ENCODE measurements around the gene CEP68.
"Not testable (repeated sequence)": the region's sequence is repeated elsewhere in the genome, so short reads cannot be mapped to it uniquely, and the experiment has no call there.

The CEP68 gene, protein sequence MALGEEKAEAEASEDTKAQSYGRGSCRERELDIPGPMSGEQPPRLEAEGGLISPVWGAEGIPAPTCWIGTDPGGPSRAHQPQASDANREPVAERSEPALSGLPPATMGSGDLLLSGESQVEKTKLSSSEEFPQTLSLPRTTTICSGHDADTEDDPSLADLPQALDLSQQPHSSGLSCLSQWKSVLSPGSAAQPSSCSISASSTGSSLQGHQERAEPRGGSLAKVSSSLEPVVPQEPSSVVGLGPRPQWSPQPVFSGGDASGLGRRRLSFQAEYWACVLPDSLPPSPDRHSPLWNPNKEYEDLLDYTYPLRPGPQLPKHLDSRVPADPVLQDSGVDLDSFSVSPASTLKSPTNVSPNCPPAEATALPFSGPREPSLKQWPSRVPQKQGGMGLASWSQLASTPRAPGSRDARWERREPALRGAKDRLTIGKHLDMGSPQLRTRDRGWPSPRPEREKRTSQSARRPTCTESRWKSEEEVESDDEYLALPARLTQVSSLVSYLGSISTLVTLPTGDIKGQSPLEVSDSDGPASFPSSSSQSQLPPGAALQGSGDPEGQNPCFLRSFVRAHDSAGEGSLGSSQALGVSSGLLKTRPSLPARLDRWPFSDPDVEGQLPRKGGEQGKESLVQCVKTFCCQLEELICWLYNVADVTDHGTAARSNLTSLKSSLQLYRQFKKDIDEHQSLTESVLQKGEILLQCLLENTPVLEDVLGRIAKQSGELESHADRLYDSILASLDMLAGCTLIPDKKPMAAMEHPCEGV

DNA sequence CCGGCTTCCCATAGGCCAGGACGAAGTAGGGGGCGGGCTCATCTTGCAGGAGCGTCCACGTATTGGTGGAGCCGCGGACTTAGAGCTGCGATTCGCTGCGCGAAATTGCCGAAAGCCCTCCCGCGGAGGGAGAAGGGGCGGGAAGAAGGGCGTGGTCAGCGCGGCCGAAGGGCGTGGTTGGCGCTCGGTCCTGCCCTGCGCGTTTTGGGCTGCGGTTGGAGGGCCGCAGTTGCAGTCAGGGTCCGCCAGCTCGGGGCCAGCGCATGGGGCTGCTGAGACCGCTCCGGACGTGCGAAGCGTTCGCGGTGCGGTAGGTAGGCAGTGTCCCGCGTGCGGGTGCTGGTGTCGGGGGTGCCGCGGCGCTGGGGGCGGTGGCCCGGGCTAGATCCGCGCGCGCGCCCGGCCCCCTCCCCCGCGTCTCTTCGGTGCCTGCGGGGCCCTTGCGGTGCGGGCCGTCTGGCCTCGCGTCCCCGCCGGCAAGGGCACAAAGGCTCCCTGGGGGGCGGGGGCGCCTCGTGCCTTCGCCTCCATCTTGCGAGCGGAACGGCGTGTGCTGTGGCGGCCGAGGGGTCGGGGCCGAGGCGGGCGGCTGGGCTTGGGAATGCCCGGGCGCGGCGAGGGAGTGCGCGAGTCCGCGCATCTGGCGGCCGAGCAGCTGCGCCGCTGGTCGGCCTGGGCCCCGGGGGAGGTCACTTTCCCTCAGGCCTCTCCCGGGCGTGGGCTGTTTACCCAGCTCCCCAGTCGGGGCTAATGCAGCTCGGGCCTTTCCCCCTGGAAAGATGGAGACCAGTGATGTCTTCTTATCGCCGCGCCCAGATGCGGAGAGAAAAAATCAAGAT is at the start of gene CEP68:
CEP68 (plus strand) TSS at position 202 of the 839 bp plus-strand sequence. CDS start 13,029 bp downstream, outside the sequence.
- Histone ChIP-seq H3K4me3 (peak within 1 kb of the TSS; percentile 91), H3K4me2 (peak within 1 kb of the TSS; percentile 95), H3K9me3 (peaks cover 9% of the 10 kb centered on the region), H3K9ac (peak within 1 kb of the TSS; percentile 95), H3K27me3 (no peaks in the 10 kb centered on the region), H4K20me1 (peaks cover 41% of the 10 kb centered on the region), H3K27ac (peak within 1 kb of the TSS; percentile 92), H3K36me3 (peaks cover 9% of the 10 kb centered on the region), H3K4me1 (peaks cover 80% of the 10 kb centered on the region)
- no peak for TF ChIP-seq Cebpa-rat (IDR thresholded peaks at IDR 0.05)

DNA sequence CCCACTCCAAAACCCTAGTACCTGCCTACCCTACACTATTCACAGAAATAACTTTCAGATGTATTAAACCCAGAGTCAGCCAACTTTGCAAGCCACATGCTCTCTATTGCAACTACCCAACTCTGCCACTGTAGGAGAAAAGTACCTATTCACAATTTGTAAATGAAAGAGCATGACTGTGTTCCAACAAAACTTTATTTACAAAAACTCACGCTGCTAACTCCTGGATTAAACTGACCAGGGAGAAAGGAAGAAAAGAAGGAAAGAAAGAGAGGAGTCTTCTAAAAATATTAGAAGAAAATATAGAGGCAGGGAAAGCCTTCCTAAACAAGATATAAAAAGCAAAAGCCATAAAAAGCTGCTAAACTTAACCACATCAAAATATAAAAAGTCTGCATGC is 42.4 kb upstream of the CEP68 start:
- H3K4me1 ChIP-seq: peaks cover 25% of the 10 kb centered on the region
- H4K20me1 ChIP-seq: no peaks in the 10 kb centered on the region
- H3K27me3 ChIP-seq: no peaks in the 10 kb centered on the region
- H3K9ac ChIP-seq: no peak overlapping the region
- no peak overlapping the region for H3K4me3 ChIP-seq
- no peaks in the 10 kb centered on the region for H3K9me3 ChIP-seq
- no peak overlapping the region for H3K27ac ChIP-seq
- peaks cover 84% of the 10 kb centered on the region for H3K36me3 ChIP-seq
- H3K4me2 ChIP-seq: no peak overlapping the region
- TF ChIP-seq Cebpa-rat (IDR thresholded peaks at IDR 0.05): no peak

DNA sequence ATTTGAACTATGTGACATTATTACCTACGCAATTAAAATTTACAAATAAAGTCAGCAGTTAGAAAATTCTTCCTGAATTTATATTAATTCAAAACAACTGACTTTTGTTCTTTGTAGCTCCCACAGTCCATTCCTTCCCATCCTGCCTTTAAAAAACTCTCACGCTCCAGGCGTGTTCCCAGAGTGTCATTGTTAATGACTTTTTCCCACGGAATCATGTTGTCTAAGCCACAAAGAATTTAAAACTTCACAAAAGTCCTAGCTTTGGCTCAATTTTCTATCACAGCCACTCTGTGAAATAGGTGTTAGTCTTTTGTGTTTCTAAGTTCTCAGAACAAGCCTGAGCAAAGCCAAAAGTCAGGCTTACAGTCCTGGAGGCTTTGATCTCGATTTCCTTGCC is 40.5 kb upstream of the CEP68 start:
- TF ChIP-seq Cebpa-rat (IDR thresholded peaks at IDR 0.05): no peak
- no peak overlapping the region for H3K27ac ChIP-seq
- no peak overlapping the region for H3K4me3 ChIP-seq
- H3K4me2 ChIP-seq: no peak overlapping the region
- no peaks in the 10 kb centered on the region for H3K9me3 ChIP-seq
- H3K36me3 ChIP-seq: peaks cover 87% of the 10 kb centered on the region
- no peak overlapping the region for H3K9ac ChIP-seq
- H3K27me3 ChIP-seq: no peaks in the 10 kb centered on the region
- no peaks in the 10 kb centered on the region for H4K20me1 ChIP-seq
- H3K4me1 ChIP-seq: peaks cover 27% of the 10 kb centered on the region

DNA sequence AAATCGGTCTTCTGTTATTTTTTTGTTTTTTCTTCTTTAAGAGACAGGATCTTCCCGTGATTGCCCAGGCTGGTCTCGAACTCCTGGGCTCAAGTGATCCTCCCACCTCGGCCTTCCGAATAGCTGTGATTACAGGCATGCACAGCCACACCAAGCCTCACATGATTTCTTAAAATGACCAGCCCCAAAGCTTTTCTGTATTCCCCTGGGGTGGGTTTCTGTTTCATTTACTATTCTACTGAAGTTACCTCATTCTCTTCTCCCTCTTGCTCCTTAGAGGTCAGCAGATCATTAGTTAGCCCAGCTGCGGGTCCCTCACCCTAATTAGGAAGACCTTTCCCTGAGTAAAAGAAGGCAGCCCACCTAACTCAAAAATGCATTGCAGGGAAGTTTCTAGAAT is 39.4 kb upstream of the CEP68 start:
- Histone ChIP-seq H3K27me3 (no peaks in the 10 kb centered on the region), H3K9ac (no peak overlapping the region), H4K20me1 (no peaks in the 10 kb centered on the region), H3K9me3 (no peaks in the 10 kb centered on the region), H3K4me1 (peaks cover 27% of the 10 kb centered on the region), H3K4me3 (no peak overlapping the region), H3K4me2 (peak overlapping the region; percentile 71), H3K36me3 (peaks cover 87% of the 10 kb centered on the region), H3K27ac (peak overlapping the region; percentile 55; the same call in 1 of the 2 replicates)
- TF ChIP-seq Cebpa-rat (IDR thresholded peaks at IDR 0.05): no peak

DNA sequence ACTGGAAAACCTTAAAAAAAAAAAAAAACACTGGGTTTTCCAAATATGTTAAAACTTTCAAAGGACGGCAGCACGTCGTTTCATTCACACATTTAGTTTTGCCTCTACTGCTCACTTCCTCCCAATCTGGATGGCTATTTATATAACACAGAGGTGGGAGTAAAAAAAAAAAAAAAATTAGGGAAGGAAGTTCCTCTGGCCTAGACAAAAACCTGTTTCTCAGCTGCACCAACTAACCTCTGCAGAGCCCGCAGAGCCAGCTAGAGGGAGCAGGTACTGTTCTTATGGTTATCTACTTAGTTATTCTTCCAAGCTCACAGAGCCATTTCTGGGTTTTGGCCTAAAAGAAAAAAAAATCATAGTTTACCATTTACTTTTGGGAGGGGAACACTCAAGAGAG is 38.9 kb upstream of the CEP68 start:
- Histone ChIP-seq H3K27me3 (no peaks in the 10 kb centered on the region), H3K4me2 (peak overlapping the region; percentile 71), H3K9ac (no peak overlapping the region), H3K36me3 (peaks cover 87% of the 10 kb centered on the region), H3K4me1 (peaks cover 27% of the 10 kb centered on the region), H3K27ac (peak overlapping the region; percentile 55; the same call in 1 of the 2 replicates), H3K4me3 (no peak overlapping the region), H4K20me1 (no peaks in the 10 kb centered on the region), H3K9me3 (no peaks in the 10 kb centered on the region)
- TF ChIP-seq Cebpa-rat (IDR thresholded peaks at IDR 0.05): no peak

DNA sequence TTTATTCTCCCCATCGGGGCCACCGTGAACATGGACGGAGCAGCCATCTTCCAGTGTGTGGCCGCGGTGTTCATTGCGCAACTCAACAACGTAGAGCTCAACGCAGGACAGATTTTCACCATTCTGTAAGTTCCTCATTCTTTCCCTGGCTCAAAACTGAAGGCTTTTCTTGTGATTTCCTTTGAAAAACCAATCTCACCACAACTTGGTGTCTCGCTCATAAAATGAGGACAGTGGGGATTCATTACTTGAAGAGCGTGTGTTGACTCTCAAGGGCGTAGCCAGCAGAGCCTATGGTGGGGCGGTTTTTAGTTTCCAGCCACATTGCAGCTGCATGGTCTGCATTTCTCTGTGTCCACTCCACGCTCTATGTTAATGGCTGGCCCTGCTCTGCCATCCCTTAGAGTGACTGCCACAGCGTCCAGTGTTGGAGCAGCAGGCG is 38.1 kb upstream of the CEP68 start:
- H3K36me3 ChIP-seq: peaks cover 87% of the 10 kb centered on the region

DNA sequence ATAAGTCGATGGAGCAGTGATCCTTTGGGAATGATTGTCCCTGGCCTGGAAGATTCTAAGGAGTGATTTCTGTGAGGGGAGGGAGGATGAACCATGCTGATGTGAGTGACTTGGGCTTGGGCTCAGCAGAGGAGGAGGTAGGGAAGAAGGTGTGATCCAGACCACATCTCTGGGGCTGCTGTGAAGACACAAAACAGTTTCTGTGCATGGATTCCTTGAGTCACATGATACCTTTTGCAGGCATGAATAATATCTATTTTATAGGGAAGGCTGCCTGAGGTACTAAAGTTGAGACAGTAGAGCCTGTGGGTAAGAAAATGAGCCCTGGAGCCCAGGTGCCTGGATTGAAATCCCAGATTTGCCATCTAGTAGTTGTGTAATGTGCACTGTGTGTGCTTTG is 37.2 kb upstream of the CEP68 start:
- H3K4me1 ChIP-seq: peaks cover 29% of the 10 kb centered on the region
- H3K9ac ChIP-seq: no peak overlapping the region
- H3K27me3 ChIP-seq: no peaks in the 10 kb centered on the region
- no peak overlapping the region for H3K4me2 ChIP-seq
- no peaks in the 10 kb centered on the region for H4K20me1 ChIP-seq
- TF ChIP-seq Cebpa-rat (IDR thresholded peaks at IDR 0.05): no peak
- no peak overlapping the region for H3K4me3 ChIP-seq
- H3K36me3 ChIP-seq: peaks cover 88% of the 10 kb centered on the region
- H3K27ac ChIP-seq: no peak overlapping the region
- no peaks in the 10 kb centered on the region for H3K9me3 ChIP-seq

More for the DNA sequence above, 38.1 kb upstream of the CEP68 start:
- Histone ChIP-seq H4K20me1 (no peaks in the 10 kb centered on the region), H3K4me1 (peaks cover 27% of the 10 kb centered on the region), H3K4me2 (peak overlapping the region; percentile 71; the same call in 1 of the 2 replicates), H3K4me3 (no peak overlapping the region), H3K27me3 (no peaks in the 10 kb centered on the region), H3K27ac (no peak overlapping the region), H3K9me3 (no peaks in the 10 kb centered on the region), H3K9ac (no peak overlapping the region)
- TF ChIP-seq Cebpa-rat (IDR thresholded peaks at IDR 0.05): peak; percentile 79

DNA sequence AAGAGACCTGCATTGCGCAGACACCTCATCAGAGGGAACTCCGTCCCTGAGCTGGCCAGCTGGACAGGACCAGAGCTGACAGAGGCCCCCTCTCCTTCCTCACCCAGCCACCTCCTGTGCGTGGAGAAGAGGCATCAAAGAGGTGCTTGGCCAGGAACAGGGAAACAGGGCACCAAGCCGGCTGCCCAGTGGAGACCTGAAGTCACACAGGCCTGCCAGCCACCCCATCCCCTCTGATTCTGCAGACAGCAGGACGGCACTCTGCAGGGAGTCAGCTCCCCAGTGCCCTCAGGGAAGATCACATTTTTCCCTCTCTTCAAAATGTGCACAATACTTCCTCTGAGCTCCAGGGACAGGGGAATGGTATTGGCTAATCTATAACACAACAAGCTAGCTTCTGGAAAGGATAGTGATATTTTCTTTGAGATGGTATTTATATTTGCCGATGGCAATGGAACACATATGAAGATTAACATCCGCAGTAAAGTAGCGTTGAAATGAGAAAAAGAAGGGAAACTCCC is 36.5 kb upstream of the CEP68 start:
- Histone ChIP-seq H3K4me2 (no peak overlapping the region), H3K9ac (no peak overlapping the region), H3K36me3 (peaks cover 84% of the 10 kb centered on the region), H3K4me1 (peaks cover 36% of the 10 kb centered on the region), H3K4me3 (no peak overlapping the region), H3K27me3 (no peaks in the 10 kb centered on the region), H4K20me1 (no peaks in the 10 kb centered on the region), H3K27ac (no peak overlapping the region), H3K9me3 (no peaks in the 10 kb centered on the region)
- TF ChIP-seq Cebpa-rat (IDR thresholded peaks at IDR 0.05): no peak

DNA sequence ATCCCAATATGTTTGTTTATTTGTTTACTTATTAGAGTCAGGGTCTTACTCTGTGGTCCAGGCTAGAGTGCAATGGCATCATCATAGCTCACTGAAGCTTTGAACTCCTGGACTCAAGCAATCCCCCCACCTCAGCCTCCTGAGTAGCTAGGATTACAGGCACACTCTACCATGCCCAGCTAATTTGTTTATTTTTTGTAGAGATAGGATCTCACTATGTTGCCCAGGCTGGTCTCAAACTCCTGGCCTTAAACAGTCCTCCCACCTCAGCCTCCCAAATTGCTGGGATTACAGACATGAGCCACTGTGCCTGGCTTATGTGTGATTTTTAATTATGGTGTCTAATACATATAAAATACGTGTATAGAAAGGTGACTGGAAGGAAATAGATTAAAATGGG is 36.0 kb upstream of the CEP68 start:
- not testable (repeated sequence) for H3K27me3 ChIP-seq, H3K9me3 ChIP-seq, H4K20me1 ChIP-seq, H3K4me2 ChIP-seq, H3K4me3 ChIP-seq, H3K9ac ChIP-seq, H3K27ac ChIP-seq
- Histone ChIP-seq H3K36me3 (peaks cover 80% of the 10 kb centered on the region), H3K4me1 (peaks cover 42% of the 10 kb centered on the region)

Data from BLaER1 (cell line).